Middle frontal gyrus (tissue), 1 donor: Measurements from ENCODE around the gene BCL2L13.

Experiments used
- DNase-seq: peaks from one replicate; pipeline ENCODE4 v3.0.0-alpha.2; 2015; ENCODE audit warnings: low spot score; ENCODE audit errors: extremely low spot score

BCL2L13 gene

GRCh38 chr22:17777005-17777716 is 138.6 kb downstream of the BCL2L13 start:
- DNase-seq: no peak

- DNase-seq: no peak
These were observed 139.1 kb downstream of the BCL2L13 start for GRCh38 chr22:17777717-17778044.

GRCh38 chr22:17778412-17778976 is 139.9 kb downstream of the BCL2L13 start:
- no peak for DNase-seq

DNA sequence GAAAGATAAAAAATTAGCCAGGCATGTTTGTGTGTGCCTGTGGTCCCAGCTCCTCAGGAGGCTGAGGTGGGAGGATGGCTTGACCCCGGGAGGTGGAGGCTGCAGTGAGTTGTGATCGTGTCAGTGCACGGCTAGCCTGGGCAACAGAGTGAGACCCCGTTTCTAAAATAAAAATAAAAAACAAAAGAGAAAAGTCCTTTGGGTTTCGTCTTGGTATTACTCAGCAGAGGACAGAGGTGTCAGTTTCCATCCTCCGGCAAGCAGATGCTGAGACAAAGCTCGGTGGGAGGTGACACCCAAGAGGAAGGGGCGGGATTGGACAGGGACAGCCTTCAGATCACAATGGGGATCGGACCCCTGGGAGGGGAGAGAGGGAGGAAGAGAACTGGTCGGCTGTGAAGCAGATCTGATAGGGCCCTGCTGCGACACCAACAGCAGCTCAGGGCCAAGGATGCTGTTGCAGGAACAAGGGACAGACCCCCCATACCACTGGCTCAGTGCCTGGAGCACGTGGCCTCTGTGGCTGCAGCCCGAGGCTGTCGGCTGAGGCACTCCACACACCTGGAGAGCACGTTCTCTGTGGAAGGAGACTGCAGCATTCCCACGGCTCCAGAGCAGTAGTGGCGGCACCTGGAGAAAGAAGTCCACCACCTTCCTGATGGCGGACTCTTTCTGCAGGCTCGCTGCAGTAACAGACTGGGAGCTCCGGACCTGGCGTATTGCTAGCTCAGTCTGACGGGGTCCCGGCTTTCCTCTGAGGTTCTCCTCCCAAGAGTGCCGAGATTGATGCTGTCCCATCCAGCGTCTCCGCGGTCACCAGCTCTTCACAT is 140.9 kb downstream of the BCL2L13 start:
- no peak for DNase-seq

GRCh38 chr22:17780116-17780740 is 141.7 kb downstream of the BCL2L13 start:
- no peak for DNase-seq
